OCI-LY7 (cell line): ENCODE results near the gene APPBP2.

Source experiments
- EZH2phosphoT487 ChIP-seq: fragments of 200-600 bp; sonication (generic); IDR thresholded peaks from 2 replicates; pipeline ENCODE4 v1.6.1; 2018; ENCODE audit warnings: low read depth, borderline replicate concordance, mild to moderate bottlenecking, mixed run types, antibody characterized with exemption, low read length, moderate library complexity, mixed read lengths
- TF ChIP-seq, protein P1 (sequence below): fragments of 200-600 bp; sonication (generic); conservative IDR thresholded peaks from 2 replicates; pipeline ENCODE4 v1.5.1; 2014; ENCODE audit warnings: mild to moderate bottlenecking, antibody characterized with exemption, low read length, moderate library complexity, mixed read lengths

DNA sequence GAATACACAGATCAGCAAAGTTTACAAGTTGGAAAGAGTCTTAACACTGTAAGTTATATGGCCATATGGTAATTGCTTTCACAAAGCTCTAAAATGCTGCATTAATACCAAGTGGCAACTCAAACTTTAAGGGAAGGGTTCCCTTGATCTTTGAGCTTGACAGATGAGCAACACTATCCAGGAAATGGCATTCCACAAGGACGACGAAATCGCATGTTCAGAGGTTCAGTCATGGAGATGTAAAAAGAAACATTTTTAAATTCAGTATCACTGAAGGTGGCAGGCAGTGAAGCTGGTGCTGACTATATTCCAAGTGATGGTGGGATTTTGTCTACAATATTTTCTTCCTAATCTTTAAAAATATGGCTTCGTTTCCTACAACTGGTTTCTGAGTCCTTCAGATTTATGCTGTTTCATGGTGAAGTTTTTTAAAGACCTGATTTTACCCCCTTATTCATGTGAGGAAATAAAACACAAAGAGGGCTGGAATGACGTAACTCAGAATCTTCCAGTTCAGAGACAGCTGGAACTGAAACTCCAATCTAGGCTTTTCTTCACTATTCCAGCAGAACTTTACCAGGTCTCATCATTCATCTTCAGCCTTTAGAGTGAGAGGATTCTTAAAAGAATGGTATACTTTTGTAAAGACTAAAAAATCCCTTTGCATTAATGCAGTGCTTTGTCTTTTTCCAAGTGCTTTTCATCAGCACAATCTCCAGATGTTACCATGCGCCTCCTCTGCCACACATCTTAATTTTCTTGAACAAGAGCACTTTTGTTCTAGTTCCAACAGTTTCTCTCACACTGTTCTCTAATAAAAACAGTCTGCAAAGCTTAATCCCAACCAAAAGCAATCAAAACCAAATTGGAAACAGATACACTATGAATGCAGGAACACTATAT lies 83.5 kb downstream of the APPBP2 start:
- TF ChIP-seq, protein P1, sequence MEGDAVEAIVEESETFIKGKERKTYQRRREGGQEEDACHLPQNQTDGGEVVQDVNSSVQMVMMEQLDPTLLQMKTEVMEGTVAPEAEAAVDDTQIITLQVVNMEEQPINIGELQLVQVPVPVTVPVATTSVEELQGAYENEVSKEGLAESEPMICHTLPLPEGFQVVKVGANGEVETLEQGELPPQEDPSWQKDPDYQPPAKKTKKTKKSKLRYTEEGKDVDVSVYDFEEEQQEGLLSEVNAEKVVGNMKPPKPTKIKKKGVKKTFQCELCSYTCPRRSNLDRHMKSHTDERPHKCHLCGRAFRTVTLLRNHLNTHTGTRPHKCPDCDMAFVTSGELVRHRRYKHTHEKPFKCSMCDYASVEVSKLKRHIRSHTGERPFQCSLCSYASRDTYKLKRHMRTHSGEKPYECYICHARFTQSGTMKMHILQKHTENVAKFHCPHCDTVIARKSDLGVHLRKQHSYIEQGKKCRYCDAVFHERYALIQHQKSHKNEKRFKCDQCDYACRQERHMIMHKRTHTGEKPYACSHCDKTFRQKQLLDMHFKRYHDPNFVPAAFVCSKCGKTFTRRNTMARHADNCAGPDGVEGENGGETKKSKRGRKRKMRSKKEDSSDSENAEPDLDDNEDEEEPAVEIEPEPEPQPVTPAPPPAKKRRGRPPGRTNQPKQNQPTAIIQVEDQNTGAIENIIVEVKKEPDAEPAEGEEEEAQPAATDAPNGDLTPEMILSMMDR = no peak
- TF ChIP-seq EZH2phosphoT487 = no peak
